H1 (cell line): ENCODE measurements around the gene ZNRF3. TPM values are rescaled to one million over a fixed set of nuclear protein-coding genes. Genes with fewer than 3 reads are reported as not detected.

ENCODE experiments used
- CBX5 ChIP-seq: fragments of 300-800, 300-1000 bp; sonication (generic); IDR thresholded peaks from 2 replicates; pipeline ENCODE4 v1.7.1; 2016; ENCODE audit warnings: antibody characterized with exemption, low read length, low read depth
- EGR1 ChIP-seq: IDR thresholded peaks from 2 replicates; pipeline ENCODE4 v1.6.1; 2011; ENCODE audit warnings: low read depth, low read length, borderline replicate concordance
- SP2 ChIP-seq: IDR thresholded peaks from 2 replicates; pipeline ENCODE4 v1.6.1; 2012; ENCODE audit warnings: mild to moderate bottlenecking, low read length, inconsistent platforms
- polyA plus RNA-seq, 7 experiments: library from polyadenylated mRNA; depleted of rRNA in 3 of 7; stranded (reverse) in 5 of 7; unstranded in 2 of 7; fragments of >200 nt in 5 of 7; fragments of 200-250 nt in 2 of 7; gene quantifications; 1 replicate in 5 of 7; 2 replicates in 1 of 7; 4 replicates in 1 of 7; pipeline versions ENCODE4 v1.2.1 to v1.2.3, GENCODE V29; 2011 to 2013; ENCODE audit warnings: missing spikeins in 2 of 7, mixed read lengths in 2 of 7
- total RNA-seq: library from RNA; stranded (reverse); fragmentation: NEBNext Ultra II Directional; extraction: Animal tissue kit (Norgen Biotek cat#: 25700); gene quantifications from 2 replicates; pipeline ENCODE4 v1.2.1, GENCODE V29; 2021
- TF ChIP-seq, protein P1 (sequence below): fragments of 300-600 bp; sonication (generic); IDR thresholded peaks from 2 replicates; pipeline ENCODE4 v1.7.1; 2012; ENCODE audit warnings: low read length, moderate library complexity, mild to moderate bottlenecking, inconsistent platforms; ENCODE audit not compliant: insufficient replicate concordance

The ZNRF3 gene
- total and polyA plus RNA-seq, 2 of the 8 experiments (the other 6 are each of a cell fraction or from before 2014, with no cell fraction given): 14.1 to 21.7 TPM

DNA sequence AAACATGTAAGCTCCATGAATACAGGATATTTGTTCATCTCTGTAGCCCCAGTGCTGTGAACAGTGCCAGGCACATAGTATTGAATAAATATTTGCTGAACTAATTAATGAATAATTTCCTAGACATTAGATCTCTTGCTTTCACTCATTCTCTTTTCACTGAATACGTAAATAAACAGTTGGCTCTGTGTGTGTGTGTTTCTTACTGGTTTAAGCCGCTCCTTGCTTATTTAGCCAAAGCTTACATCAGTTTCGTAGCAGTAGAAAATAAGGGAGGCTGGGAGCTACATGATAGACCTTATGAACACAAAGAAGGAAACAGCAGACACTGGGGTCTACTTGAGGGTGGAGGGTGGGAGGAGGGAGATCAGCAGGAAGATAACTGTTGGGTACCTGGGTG is 206.7 kb downstream of the ZNRF3 start (continued):
- TF ChIP-seq CBX5: no peak
- no peak for TF ChIP-seq EGR1
- no peak for TF ChIP-seq SP2
- TF ChIP-seq, protein P1, sequence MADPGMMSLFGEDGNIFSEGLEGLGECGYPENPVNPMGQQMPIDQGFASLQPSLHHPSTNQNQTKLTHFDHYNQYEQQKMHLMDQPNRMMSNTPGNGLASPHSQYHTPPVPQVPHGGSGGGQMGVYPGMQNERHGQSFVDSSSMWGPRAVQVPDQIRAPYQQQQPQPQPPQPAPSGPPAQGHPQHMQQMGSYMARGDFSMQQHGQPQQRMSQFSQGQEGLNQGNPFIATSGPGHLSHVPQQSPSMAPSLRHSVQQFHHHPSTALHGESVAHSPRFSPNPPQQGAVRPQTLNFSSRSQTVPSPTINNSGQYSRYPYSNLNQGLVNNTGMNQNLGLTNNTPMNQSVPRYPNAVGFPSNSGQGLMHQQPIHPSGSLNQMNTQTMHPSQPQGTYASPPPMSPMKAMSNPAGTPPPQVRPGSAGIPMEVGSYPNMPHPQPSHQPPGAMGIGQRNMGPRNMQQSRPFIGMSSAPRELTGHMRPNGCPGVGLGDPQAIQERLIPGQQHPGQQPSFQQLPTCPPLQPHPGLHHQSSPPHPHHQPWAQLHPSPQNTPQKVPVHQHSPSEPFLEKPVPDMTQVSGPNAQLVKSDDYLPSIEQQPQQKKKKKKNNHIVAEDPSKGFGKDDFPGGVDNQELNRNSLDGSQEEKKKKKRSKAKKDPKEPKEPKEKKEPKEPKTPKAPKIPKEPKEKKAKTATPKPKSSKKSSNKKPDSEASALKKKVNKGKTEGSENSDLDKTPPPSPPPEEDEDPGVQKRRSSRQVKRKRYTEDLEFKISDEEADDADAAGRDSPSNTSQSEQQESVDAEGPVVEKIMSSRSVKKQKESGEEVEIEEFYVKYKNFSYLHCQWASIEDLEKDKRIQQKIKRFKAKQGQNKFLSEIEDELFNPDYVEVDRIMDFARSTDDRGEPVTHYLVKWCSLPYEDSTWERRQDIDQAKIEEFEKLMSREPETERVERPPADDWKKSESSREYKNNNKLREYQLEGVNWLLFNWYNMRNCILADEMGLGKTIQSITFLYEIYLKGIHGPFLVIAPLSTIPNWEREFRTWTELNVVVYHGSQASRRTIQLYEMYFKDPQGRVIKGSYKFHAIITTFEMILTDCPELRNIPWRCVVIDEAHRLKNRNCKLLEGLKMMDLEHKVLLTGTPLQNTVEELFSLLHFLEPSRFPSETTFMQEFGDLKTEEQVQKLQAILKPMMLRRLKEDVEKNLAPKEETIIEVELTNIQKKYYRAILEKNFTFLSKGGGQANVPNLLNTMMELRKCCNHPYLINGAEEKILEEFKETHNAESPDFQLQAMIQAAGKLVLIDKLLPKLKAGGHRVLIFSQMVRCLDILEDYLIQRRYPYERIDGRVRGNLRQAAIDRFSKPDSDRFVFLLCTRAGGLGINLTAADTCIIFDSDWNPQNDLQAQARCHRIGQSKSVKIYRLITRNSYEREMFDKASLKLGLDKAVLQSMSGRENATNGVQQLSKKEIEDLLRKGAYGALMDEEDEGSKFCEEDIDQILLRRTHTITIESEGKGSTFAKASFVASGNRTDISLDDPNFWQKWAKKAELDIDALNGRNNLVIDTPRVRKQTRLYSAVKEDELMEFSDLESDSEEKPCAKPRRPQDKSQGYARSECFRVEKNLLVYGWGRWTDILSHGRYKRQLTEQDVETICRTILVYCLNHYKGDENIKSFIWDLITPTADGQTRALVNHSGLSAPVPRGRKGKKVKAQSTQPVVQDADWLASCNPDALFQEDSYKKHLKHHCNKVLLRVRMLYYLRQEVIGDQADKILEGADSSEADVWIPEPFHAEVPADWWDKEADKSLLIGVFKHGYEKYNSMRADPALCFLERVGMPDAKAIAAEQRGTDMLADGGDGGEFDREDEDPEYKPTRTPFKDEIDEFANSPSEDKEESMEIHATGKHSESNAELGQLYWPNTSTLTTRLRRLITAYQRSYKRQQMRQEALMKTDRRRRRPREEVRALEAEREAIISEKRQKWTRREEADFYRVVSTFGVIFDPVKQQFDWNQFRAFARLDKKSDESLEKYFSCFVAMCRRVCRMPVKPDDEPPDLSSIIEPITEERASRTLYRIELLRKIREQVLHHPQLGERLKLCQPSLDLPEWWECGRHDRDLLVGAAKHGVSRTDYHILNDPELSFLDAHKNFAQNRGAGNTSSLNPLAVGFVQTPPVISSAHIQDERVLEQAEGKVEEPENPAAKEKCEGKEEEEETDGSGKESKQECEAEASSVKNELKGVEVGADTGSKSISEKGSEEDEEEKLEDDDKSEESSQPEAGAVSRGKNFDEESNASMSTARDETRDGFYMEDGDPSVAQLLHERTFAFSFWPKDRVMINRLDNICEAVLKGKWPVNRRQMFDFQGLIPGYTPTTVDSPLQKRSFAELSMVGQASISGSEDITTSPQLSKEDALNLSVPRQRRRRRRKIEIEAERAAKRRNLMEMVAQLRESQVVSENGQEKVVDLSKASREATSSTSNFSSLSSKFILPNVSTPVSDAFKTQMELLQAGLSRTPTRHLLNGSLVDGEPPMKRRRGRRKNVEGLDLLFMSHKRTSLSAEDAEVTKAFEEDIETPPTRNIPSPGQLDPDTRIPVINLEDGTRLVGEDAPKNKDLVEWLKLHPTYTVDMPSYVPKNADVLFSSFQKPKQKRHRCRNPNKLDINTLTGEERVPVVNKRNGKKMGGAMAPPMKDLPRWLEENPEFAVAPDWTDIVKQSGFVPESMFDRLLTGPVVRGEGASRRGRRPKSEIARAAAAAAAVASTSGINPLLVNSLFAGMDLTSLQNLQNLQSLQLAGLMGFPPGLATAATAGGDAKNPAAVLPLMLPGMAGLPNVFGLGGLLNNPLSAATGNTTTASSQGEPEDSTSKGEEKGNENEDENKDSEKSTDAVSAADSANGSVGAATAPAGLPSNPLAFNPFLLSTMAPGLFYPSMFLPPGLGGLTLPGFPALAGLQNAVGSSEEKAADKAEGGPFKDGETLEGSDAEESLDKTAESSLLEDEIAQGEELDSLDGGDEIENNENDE: no peak
